ENCODE measurements around the gene GAB3.

DNA sequence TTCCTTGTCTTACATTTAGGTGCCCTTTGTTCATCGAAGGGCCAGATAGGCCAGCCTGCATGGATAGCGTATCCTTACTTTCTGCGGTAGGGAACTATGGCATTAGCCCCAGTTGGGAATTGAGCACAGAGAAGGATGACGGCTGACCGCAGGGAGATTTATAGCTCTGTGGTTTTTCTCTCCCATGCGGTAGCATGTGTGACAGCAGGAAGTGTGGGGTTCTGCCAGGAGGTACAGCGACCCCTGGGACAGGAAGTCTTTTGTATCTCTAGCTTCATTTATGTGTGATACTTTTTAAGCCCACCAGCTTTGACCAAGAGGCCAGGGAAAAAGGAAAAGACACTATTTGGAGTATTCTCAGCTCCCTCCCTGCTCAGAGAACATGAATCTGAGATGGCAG is 33.1 kb downstream of the GAB3 start:
- TF ChIP-seq POLR2A (IDR thresholded peaks at IDR 0.05; ENCODE audit: low read depth, low read length): no peak
- TF ChIP-seq MAFK (IDR thresholded peaks at IDR 0.05; ENCODE audit: low read depth, low read length): no peak
- TF ChIP-seq, protein P1, sequence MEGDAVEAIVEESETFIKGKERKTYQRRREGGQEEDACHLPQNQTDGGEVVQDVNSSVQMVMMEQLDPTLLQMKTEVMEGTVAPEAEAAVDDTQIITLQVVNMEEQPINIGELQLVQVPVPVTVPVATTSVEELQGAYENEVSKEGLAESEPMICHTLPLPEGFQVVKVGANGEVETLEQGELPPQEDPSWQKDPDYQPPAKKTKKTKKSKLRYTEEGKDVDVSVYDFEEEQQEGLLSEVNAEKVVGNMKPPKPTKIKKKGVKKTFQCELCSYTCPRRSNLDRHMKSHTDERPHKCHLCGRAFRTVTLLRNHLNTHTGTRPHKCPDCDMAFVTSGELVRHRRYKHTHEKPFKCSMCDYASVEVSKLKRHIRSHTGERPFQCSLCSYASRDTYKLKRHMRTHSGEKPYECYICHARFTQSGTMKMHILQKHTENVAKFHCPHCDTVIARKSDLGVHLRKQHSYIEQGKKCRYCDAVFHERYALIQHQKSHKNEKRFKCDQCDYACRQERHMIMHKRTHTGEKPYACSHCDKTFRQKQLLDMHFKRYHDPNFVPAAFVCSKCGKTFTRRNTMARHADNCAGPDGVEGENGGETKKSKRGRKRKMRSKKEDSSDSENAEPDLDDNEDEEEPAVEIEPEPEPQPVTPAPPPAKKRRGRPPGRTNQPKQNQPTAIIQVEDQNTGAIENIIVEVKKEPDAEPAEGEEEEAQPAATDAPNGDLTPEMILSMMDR (conservative IDR thresholded peaks at IDR 0.05; ENCODE audit: low read depth, low read length): no peak
- TF ChIP-seq, protein P2, sequence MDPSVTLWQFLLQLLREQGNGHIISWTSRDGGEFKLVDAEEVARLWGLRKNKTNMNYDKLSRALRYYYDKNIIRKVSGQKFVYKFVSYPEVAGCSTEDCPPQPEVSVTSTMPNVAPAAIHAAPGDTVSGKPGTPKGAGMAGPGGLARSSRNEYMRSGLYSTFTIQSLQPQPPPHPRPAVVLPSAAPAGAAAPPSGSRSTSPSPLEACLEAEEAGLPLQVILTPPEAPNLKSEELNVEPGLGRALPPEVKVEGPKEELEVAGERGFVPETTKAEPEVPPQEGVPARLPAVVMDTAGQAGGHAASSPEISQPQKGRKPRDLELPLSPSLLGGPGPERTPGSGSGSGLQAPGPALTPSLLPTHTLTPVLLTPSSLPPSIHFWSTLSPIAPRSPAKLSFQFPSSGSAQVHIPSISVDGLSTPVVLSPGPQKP (IDR thresholded peaks at IDR 0.05; ENCODE audit: borderline replicate concordance, low read depth, low read length): no peak
- no peak for TF ChIP-seq BHLHE40 (IDR thresholded peaks at IDR 0.05; ENCODE audit: low read depth, low read length)
- TF ChIP-seq RCOR1 (IDR thresholded peaks at IDR 0.05; ENCODE audit: insufficient replicate concordance, low read length): no peak
